Raji (cell line): ENCODE measurements around the gene SDR42E2.

Source experiments
- POLR2A ChIP-seq: IDR thresholded peaks from 2 replicates; pipeline ENCODE4 v1.6.1; 2011; ENCODE audit warnings: low read depth, low read length, control low read depth; ENCODE audit not compliant: insufficient read depth

Gene SDR42E2

DNA sequence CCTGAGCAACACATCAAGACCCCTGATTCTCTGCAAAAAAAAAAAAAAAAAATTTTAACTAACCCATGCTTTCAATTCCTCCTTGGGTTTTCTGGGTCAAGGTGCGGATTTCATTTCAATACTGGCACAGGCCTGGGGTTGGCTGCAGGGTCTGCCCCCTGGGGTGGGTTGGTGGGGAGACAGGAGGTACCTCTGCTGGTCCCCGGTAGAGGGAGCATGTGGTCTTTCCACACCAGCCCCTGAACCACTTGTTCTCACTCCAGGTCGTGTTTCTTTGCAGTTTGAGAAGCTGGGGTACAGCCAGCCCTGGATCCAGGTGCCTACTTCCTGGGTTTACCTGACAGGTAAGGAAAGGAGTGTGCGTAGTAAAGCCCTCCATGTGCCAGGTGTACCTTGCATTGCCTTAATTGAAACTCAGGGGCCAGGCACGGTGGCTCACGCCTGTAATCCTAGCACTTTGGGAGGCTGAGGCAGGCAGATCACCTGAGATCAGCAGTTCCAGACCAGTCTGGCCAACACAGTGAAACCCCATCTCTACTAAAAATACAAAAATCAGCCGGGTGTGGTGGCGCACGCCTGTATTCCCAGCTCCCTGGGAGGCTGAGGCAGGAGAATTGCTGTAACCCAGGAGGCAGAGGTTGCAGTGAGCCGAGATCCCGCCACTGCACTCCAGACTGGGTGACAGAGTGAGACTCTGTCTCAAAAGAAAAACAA, 21.8 kb downstream of the SDR42E2 start:
- TF ChIP-seq POLR2A = no peak

DNA sequence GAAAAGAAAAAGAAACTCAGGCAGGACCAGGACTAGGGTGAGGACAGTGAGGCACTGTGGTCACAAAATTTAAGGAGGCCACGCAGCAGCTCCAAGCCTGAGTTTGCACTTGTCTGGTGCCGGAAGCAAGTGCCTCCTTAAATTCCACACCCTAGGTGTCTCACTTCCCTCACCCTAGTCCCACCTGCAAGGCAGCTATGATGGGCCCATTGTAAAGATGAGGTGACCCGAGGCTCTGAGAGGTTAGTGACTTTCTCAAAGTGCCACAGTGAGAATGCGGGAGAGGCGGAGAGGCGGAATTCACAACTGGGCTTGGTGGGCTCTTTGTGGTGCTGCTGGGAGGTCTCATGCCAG, 22.3 kb downstream of the SDR42E2 start:
- no peak for TF ChIP-seq POLR2A

DNA sequence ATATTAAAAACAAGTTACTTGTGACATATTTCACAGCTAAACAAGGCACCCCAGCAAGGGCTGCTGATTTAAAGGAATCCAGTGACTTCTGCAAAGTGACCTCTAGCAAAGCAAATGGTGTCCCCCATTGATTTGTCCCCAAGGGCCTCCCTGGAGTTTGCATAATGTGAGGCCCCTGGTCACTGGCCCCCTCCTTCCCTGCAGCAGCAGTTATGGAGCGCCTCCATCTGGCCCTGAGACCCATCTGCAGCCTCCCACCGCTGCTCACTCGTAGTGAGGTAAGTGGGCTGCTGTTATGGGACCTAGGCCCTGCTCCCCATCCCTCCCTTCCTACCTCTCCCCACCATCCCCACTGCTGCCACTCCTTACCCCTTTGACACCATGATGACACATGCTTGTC, 24.2 kb downstream of the SDR42E2 start:
- no peak for TF ChIP-seq POLR2A

DNA sequence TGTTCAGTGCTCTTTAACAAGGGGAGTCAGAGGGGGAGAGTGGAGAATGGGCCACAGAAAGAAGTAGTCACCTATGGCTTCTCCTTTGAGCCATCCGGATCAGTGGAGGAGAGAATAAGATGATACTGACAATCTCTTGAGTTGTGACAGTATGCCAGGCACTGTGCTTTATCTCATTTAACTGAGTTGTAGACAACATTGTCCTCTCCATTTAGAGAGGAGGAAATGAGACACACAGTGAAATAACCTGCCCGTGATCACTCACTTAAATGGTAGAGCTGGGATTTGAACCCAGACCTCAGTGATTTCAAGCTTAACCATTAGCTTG, 25.9 kb downstream of the SDR42E2 start:
- TF ChIP-seq POLR2A = no peak

DNA sequence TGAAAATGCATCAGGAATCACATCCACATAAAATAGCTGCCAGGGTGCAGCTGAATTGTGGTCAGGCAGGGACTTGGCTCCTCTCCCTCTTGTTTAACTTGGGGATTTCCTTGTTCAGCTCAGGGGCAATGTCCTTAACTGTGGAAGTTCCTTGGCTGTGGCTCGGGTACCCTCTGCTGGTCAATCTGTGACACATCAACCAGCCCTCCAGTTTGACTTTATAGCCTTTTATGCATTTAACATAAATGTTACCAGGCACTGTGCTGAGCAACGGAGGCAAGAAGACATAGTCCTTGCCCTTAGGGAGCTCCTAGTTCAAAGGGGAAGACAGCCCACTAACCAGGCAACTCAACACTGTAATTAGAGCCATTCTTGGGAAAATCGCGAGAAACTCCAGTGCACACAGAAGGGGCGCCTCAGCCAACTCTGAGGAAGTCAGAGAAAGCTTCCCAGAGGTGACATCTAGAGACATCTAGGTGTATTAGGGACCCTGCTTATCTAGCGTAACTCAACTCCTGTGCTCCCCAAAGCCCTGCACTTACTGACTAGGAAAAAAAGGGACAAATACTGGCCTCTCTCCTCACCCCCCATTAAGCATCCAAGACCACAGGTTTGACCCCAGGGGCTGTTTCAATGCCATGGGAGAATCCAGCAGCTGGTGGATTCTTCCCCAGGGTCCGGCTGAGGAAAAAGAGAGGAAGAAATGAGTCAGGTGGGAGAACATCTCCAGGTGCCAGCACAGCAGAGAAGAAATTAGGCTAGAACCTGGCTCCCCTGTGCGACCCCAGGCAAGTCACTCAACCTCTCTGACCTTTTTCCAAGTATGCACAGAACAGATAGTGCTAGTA, 26.5 kb downstream of the SDR42E2 start:
- TF ChIP-seq POLR2A = no peak

DNA sequence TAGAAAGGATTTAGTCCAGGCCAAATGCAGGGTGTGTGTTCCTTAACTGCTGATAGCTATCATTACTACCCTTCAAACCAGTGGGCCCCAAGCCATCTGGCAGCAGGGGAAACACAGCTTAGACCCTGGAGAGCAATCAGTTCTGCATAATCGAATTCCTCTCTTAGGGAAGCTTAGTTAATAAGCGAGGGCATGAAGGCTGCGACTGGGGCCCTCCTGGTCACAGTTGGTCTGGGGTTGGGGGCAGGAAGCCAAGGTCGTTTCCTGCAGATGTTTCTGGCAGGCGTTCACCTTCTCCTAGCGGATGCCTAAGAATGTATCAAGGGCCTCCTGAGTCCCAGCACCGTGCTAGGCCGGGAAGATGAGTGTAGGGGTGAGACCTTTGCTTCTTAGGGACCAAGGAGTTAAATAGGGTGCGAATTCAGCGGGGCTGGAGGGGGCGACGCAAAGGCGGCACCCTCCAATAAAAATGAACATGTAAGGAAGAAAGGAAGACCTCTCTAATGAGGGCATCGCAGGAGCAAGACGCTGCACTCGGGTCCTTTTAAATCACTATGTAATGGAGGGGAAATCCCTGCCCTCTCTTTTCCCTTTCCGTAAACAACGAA, 27.3 kb downstream of the SDR42E2 start:
- no peak for TF ChIP-seq POLR2A

DNA sequence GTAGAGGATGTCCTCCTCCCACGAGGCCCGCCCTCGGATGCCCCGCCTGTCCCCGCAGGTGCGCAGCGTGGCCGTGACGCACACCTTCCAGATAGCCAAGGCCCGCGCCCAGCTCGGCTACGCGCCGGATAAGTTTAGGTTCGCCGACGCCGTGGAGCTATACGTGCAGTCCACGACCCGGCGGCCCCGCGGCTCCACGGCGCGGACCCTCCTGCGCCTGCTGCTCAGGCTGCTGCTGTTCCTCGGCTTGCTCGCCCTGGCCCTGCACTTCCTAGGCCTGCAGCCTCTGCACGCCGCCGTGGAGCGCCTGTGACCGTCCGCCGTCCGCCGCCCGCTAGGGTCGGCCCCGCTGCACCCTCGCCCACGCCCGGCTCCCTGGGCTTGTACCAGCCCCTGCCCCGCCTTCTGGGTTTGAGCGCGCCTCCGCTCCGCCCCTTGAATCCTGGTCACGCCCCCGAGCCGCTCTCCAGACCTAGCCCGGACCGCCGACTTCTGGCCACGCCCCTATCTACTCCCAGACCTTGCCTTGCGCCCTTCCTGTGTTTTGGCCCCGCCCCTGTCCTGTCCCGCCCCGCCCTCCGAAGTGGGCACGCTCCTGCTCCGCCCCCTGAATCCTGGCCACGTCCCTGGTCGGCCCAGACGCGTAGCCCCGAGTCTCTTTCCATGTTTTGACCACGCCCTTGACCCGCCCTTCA, 27.9 kb downstream of the SDR42E2 start:
- peak; percentile 84 for TF ChIP-seq POLR2A

DNA sequence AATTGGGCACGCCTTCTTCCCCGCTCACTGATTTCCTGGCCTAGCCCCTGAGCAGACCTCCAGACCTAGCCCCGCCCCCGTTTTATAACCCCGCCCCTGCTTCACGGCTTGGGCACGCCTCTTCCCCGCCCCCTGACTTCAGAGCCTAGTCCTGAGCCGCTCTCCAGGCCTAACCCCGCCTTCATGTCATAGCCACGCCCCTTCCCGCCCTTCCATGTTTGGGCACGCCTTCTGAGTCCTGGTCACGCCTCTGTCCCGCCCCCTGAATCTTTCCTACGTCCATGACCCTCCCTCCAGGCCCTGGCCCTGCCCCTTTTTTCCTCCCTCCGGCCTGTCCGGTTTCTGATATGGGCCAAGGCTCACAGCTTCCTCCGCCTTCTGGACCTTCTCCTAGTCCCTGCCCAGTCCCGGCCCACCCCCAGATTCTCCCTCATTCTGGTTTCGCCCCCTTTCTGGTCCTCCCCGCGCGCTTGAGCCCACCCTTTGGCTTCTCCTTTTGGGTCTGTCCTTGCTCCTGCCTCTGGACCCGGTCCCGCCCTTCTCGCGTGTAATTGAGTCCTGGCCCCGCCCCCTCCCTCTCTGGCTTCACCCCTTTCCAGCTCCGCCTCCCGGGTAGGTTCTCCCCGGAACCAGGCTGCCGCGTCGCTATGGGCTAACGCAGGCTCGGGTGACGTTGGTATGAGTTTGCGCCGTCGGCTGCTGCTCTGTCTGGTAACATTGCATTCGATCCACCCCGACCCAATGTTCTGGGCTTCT, 28.6 kb downstream of the SDR42E2 start:
- TF ChIP-seq POLR2A = peak; percentile 83

DNA sequence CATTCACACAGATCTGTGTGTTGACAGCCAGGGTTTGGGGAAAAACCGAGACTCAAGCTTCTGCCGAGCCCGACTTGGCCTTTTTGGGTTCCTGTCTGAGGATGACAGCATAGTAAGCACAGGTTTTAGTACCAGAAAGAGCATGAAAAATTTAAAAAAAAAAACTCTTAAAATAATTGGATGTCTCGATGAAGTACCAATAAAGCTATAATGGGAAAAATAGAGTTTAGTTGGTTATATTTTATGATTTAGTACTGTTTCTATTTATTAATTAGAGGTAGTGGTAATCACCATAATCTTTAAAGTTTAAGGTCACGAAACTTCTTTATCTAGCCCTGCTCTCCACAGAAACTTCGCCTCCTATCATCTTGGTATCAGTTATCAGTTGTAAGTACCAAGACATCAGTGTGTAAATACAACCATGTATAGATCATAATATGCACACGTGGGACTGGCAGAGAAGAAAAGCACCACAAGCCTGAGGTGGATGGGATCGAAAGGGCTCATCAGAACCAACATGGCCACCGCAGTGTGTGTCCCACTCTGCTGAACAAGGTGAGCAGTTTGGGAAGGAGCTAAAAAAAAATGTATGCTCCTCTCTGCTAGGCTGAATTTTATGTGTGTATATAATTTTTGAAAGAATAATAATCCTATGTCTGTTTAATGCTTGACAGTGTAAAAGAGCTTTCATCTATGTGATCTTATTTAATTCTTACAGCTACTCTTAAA, 29.4 kb downstream of the SDR42E2 start:
- TF ChIP-seq POLR2A = no peak

DNA sequence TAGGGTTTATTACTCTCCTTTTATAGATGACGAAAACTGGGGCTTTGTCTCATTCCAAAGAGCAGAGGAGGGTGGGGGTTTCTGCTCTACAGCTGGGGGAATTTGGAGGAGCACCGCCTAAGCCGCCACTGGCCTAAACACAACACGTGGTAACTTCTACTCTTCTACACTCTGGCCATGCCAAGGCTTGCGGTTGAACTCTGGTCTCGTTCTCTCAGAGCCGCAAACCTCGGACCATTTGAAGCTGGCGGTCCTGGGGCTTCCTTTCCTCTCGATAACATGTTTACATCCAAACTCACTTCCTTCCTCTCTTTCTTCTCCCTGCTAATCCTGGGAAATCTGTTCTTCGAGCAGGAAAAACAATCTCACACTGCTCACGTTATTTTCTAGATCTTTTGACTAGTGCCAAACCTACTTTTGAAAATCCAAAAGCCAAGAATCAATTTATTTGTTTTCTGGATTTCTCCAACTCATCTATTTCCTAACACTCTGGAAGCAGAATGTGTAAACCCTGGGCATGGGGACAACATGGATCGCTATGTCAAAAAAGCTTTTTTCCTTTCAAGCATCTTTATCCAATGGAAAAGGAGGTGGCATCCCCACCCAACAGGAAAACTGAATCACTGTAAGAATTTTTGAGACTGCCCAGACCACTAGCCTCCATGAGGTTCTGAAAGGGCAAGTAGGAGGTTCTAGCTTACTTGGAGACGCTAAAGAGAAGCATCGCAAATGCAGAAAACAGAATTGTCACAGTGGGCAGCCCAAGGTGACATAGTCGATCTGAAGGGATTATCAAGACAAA, 30.2 kb downstream of the SDR42E2 start:
- peak; percentile 33; the same call in 1 of the 2 replicates for TF ChIP-seq POLR2A

DNA sequence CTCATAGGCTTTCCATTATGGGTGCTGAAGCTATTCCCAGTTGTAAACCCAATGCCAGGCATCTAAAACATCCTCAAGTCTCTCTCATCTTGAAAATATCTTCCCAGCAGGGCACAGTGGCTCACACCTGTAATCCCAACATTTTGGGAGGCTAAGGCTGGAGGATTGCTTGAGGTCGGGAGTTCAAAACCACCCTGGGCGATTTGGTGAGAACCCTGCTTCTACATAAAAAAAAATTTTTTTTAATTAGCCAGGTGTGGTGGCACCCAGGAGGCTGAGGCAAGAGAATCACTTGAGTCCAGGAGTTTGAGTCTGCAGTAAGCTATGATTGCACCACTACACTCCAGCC, 30.7 kb downstream of the SDR42E2 start:
- no peak for TF ChIP-seq POLR2A

DNA sequence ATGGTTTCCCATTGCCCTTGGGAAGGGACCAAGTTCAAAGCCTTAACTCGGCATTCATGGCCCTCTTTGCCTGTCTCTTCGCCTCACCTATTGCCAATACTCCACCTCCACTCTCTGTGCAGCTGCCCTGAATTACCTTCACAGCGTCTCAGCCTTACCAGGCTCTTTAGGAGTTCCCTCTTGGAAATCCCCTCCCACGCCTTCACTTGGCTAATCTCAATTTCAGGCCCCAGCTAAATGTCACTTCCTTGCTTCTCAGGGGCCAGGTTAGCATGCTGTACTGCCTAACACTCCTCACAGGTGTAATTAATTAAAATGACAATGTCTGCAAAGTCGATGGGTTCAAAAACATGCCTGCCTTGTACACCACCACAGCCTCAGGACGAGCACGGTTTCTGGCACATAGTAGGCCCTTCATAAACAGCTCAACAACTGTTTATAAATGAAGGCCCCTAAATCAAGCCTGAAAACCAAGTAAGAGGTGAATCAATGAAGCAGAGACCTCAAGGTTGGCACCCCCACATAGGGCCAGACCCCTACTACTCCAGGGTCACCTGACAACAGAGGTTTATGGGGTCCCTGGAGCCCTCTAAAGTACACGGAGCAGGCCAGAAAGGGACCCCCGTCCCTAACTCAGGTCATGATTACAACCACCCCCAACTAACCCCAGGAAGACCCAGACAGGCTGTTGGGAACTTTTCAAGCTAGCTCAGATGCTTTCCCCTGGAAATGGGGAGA, 32.6 kb downstream of the SDR42E2 start:
- TF ChIP-seq POLR2A = no peak

DNA sequence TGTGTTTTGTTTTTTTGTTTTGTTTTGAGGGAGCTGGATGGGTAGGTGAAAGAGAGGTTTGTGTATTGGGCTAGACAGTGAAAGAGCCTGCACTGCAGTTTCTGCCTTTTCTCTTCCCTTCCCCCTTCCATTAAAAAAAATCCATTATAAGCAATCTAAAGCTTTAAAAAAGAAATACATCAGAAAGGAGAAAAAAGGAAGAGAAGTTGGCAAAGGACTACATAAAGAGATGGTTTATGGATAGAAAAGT, 33.1 kb downstream of the SDR42E2 start:
- TF ChIP-seq POLR2A = no peak
